GM21723 (cell line): ENCODE results near the gene CASP8AP2.
"Not testable (repeated sequence)": the region's sequence is repeated elsewhere in the genome, so short reads cannot be mapped to it uniquely, and the experiment has no call there.

Experiments
- ATAC-seq: cut with Tn5 transposase; IDR thresholded peaks from one replicate; pipeline ENCODE4 v1.9.1; 2021; ENCODE audit warnings: mild to moderate bottlenecking, moderate library complexity; ENCODE audit not compliant: unreplicated experiment

Gene CASP8AP2

GRCh38 chr6:89886378-89887120 is 56.9 kb downstream of the CASP8AP2 start:
- no peak for ATAC-seq

DNA sequence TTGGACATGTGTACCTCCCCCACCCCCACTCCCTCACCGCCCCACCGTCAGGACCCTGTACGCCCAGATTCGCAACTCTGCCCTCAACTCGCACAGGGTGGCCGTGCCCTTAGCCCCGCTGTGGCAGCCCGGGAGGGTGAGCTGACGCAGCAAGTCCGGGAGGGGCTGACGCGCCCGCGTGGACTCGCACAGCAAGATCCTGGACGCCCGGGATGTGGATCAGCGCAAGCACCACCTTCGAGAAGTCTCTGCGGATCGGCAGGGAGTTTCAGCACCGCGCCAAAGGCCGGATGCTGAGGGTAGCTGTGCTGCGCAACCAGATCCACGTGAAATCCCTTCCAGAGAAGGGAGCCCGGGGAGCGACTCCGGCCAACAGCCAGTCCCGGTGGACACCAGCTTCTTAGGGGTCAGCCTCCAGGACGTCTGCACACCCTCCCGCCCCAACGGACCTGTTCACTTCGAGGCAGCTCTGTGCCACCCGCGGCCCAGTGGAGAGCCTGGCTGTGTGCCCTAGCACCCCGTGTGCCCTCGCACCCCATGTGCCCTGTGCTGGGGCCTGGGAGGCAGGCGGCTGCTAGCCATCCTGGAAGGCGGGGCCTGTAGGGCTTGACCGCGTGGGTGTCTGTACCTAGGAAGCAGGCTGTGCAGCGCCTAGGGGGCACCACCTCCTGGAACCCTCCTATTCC is 57.9 kb downstream of the CASP8AP2 start:
- ATAC-seq, result no peak

DNA sequence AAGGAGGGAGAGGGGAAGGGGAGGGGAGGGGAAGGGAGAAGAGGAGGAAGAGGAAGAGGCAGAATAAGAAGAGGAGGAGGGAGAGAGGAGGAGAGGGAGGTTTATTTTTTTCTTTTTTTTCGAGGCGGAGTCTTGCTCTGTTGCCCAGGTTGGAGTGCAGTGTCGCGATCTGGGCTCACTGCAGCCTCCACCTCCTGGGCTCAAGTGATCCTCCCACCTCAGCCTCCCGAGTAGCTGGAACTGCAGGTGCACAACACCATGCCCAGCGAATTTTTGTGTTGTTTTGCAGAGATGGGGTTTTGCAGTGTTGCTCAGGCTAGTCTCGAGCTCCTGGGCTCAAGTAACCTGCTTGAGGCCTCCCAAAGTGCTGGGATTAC is 58.4 kb downstream of the CASP8AP2 start:
- ATAC-seq, result no peak

- ATAC-seq, result no peak
Observed at GRCh38 chr6:89888871-89889270, 59.2 kb downstream of the CASP8AP2 start.

DNA sequence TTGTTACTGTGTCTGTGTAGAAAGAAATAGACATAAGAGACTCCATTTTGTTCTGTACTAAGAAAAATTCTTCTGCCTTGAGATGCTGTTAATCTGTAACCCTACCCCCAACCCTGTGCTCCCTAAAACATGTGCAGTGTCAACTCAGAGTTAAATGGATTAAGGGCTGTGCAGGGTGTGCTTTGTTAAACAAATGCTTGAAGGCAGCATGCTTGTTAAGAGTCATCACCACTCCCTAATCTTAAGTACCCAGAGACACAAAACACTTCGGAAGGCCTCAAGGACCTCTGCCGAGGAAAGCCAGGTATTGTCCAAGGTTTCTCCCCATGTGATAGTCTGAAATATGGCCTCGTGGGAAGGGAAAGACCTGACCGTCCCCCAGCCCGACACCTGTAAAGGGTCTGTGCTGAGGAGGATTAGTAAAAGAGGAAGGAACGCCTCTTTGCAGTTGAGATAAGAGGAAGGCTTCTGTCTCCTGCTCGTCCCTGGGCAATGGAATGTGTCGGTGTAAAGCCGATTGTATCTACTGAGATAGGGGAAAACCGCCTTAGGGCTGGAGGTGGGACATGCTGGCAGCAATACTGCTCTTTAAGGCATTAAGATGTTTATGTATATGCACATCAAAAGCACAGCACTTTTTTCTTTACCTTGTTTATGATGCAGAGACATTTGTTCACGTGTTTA is 61.3 kb downstream of the CASP8AP2 start:
- ATAC-seq, result not testable (repeated sequence)

- ATAC-seq, result not testable (repeated sequence)
Observed at GRCh38 chr6:89892577-89892976, 62.9 kb downstream of the CASP8AP2 start.

GRCh38 chr6:89894169-89894568 is 64.5 kb downstream of the CASP8AP2 start, which contains the start of gene GJA10:
Gene GJA10, plus strand, starts transcription at chr6:89894469. Its CDS starts 0 bp downstream, at chr6:89894469.
- no peak for ATAC-seq

DNA sequence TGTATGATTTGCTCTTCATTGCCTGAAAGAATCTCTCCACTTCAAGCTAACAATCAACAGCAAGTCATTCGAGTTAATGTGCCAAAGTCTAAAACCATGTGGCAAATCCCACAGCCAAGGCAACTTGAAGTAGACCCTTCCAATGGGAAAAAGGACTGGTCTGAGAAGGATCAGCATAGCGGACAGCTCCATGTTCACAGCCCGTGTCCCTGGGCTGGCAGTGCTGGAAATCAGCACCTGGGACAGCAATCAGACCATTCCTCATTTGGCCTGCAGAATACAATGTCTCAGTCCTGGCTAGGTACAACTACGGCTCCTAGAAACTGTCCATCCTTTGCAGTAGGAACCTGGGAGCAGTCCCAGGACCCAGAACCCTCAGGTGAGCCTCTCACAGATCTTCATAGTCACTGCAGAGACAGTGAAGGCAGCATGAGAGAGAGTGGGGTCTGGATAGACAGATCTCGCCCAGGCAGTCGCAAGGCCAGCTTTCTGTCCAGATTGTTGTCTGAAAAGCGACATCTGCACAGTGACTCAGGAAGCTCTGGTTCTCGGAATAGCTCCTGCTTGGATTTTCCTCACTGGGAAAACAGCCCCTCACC is 65.7 kb downstream of the CASP8AP2 start:
- no peak for ATAC-seq

DNA sequence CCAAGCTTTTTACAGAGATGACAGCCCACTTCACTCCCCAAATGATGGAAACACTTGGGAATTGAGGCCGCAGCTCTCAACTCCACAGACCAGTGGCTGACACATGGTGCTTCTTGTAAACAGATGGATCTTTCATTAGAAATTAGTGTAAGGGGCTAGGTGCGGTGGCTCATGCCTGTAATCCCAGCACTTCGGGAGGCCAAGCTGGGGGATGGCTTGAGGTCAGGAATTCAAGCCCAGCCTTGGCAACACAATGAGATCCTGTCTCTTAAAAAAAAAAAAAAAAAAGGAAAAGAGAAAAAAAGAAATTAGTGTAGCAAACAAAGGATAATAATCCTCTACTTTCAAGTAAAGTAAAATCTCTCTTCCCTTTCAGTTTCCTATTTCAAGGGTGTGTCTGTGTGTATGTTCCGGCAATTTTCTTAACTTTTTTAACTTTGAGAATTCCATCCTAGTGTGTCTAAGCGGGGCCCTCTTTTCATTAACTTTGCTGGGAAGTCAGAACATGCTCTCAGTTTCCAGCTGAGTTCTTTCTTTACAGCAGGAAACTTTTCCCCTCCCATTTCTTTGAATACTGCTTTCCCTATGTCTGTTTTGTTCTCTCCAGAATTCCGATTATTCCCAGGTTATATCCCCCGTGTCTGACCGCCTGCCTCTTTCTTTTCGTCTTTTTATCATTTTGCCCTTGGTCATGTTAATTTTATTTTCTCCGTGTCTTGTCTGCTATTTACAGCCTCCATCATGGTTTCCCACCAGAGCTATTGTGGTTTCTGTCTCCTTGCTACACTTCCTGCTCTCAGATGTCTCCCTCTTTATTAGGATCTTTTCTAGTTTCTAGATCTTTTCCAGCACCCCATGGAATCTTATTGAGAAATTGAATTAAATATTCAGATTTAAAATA is 80.6 kb downstream of the CASP8AP2 start:
- ATAC-seq, result not testable (repeated sequence)

DNA sequence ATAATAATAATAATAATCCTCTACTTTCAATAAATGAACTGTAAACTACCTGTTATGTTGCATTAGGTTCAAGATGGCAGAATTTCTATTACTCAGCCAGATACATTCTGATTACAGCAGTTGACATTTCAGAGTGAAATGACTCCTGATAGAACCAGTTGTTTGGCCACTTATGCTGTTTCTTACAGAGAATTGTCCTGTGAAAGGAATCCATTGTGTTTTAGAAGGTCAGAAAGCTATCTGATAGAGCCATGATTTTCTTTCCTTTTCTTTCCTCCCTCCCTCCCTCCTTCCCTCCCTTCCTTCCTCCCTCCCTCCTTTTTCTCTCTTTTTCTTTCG is 81.2 kb downstream of the CASP8AP2 start:
- no peak for ATAC-seq

GRCh38 chr6:89916136-89916920 is 86.6 kb downstream of the CASP8AP2 start:
- ATAC-seq, result no peak

GRCh38 chr6:89917216-89917615 is 87.5 kb downstream of the CASP8AP2 start:
- no peak for ATAC-seq

DNA sequence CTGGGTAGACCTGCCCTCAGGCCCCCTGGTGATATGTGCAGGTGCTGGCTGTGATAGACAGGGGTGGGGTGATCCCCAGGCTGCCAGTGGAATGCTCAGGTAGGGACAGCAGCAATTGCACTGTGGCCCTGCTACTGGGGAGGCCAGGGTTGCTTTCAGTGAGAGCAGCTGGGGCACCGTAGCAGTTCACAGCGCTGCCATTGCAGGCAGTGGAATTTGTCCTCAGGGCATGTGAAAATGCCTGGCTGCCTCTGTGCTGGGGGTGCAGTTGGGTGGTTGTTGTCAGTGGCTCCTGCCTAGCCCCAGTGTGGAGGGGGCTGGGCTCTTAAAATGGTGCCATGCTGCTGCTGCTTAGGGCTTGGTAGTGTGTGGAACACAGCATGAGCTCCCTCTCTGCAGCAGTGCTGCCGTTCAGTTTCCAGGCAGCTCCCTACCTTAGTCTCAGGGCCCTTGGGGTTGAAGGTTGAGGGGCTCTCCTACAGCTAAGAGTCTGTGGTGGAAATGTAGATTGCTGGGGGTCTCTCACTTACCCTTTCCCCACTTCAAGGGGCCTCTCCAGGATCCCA is 88.2 kb downstream of the CASP8AP2 start:
- ATAC-seq, result no peak
